ENCODE data around the gene DAPK2.

DNA sequence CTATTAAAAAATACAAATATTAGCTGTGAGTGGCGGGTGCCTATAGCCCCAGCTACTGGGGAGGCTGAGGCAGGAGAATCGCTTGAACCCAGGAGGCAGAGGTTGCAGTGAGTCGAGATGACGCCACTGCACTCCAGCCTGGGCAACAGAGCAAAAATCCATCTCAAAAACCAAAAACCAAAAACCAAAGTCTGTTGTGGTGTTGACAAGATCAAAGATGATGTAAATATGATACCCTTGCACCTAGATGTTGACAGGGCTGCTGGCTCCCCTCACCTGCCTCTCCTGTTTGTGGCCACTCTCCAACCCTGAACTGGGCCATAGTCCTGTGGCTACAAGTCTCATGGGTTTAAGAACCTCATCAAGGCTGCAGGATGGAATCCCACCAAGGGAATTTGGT, 16.2 kb downstream of the DAPK2 start:
- TF ChIP-seq POLR2A (IDR thresholded peaks at IDR 0.05; ENCODE audit: low read length) (no peak), MAFK (IDR thresholded peaks at IDR 0.05; ENCODE audit: partially characterized antibody) (no peak), EP300 (IDR thresholded peaks at IDR 0.05) (no peak), RCOR1 (IDR thresholded peaks at IDR 0.05; ENCODE audit: low read depth, low read length) (no peak), NR3C1 (IDR thresholded peaks at IDR 0.05) (no peak), CHD4 (IDR thresholded peaks at IDR 0.05; ENCODE audit: borderline replicate concordance) (no peak), JUN (IDR thresholded peaks at IDR 0.05) (no peak), CBX2 (IDR thresholded peaks at IDR 0.05; ENCODE audit: borderline replicate concordance, low read depth) (no peak), JUNB (IDR thresholded peaks at IDR 0.05) (no peak), FOSB (CRISPR knock-in tag; IDR thresholded peaks at IDR 0.05) (no peak), SREBF2 (IDR thresholded peaks at IDR 0.05) (no peak)
- TF ChIP-seq, protein P1, sequence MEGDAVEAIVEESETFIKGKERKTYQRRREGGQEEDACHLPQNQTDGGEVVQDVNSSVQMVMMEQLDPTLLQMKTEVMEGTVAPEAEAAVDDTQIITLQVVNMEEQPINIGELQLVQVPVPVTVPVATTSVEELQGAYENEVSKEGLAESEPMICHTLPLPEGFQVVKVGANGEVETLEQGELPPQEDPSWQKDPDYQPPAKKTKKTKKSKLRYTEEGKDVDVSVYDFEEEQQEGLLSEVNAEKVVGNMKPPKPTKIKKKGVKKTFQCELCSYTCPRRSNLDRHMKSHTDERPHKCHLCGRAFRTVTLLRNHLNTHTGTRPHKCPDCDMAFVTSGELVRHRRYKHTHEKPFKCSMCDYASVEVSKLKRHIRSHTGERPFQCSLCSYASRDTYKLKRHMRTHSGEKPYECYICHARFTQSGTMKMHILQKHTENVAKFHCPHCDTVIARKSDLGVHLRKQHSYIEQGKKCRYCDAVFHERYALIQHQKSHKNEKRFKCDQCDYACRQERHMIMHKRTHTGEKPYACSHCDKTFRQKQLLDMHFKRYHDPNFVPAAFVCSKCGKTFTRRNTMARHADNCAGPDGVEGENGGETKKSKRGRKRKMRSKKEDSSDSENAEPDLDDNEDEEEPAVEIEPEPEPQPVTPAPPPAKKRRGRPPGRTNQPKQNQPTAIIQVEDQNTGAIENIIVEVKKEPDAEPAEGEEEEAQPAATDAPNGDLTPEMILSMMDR (IDR thresholded peaks at IDR 0.05): no peak
- TF ChIP-seq, protein P2, sequence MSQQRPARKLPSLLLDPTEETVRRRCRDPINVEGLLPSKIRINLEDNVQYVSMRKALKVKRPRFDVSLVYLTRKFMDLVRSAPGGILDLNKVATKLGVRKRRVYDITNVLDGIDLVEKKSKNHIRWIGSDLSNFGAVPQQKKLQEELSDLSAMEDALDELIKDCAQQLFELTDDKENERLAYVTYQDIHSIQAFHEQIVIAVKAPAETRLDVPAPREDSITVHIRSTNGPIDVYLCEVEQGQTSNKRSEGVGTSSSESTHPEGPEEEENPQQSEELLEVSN (IDR thresholded peaks at IDR 0.05; ENCODE audit: borderline replicate concordance, low read depth): no peak

Data from A549 (cell line).